Mammary microvascular endothelial cell (primary cell): ENCODE measurements around the gene ZNF662. TPM values are rescaled to one million over a fixed set of nuclear protein-coding genes. Genes with fewer than 3 reads are reported as not detected.

Source experiments
- total RNA-seq: library from RNA; depleted of rRNA; stranded (reverse); fragments of >200 nt; gene quantifications from 2 replicates; pipeline ENCODE4 v1.2.3, GENCODE V29; 2015

ZNF662 gene
- total RNA-seq, result 1.00 and 1.1 TPM in 2 replicates

GRCh38 chr3:42906070-42906847 lies at the start of gene ZNF662:
TSS of gene ZNF662 (plus strand) at chr3:42906142. CDS start at chr3:42908115, 1,973 bp downstream.

GRCh38 chr3:42875325-42876151 lies 30.4 kb upstream of the ZNF662 start, which contains the start of gene CYP8B1:
TSS of gene CYP8B1 (minus strand) at chr3:42875879. CDS start at chr3:42875816, 63 bp downstream.

Other genes with a start within 250 kb of the ZNF662 start
- not detected in 2 replicates for gene KLHL40, start 220.6 kb upstream of the ZNF662 start, total RNA-seq
- not detected in 2 replicates for gene HHATL, start 203.3 kb upstream of the ZNF662 start, total RNA-seq
- not detected in 2 replicates for gene CCDC13, start 132.9 kb upstream of the ZNF662 start, total RNA-seq
- 121 and 136 TPM in 2 replicates for gene HIGD1A, start 101.7 kb upstream of the ZNF662 start, total RNA-seq
- 0.59 and 0.67 TPM in 2 replicates for gene ACKR2, start 96.7 kb upstream of the ZNF662 start, total RNA-seq
- gene CYP8B1, start 30.3 kb upstream of the ZNF662 start, total RNA-seq, result not detected in 2 replicates
- not detected in 2 replicates for gene GASK1A, start 73.2 kb downstream of the ZNF662 start, total RNA-seq
- 12.9 and 15.1 TPM in 2 replicates for gene POMGNT2, start 199.9 kb downstream of the ZNF662 start, total RNA-seq